GM20431 (cell line): Measurements from ENCODE around the gene XKR7.

Experiments
- in situ Hi-C: fragments of 300-500 bp; cut with MseI, MboI; formaldehyde crosslinking; loops from one replicate; pipeline ENCODE4 v1.15.0; 2020; ENCODE audit warnings: low sequenced_read_pairs; ENCODE audit not compliant: unreplicated experiment

The XKR7 gene

GRCh38 chr20:31939661-31940060 lies 28.3 kb upstream of the XKR7 start:
- in situ Hi-C loops, result no loop called here

GRCh38 chr20:31943052-31943471 lies 24.9 kb upstream of the XKR7 start:
- in situ Hi-C loops, result no loop called here

GRCh38 chr20:31945319-31945718 lies 22.6 kb upstream of the XKR7 start:
- in situ Hi-C loops, result no loop called here

DNA sequence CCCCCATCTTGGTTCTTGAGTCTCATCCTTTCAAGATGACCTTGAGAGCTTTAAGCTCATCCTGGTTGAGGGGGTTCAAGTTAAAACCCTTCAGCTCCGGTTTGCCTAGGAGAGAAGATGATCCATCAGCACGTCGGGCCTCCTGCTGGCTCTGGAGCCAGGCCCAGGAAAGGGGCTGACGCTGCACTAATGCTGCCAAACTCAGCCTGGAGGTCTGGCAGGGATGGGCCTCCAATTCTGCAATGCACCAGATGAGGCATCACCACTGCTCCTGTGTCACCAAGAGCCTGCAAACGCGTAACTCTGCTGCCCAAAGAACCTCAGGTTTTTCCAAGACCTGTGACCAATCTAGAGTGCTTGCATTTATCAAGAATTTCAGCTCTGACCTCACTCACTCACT lies 22.2 kb upstream of the XKR7 start:
- in situ Hi-C loops, result no loop called here

DNA sequence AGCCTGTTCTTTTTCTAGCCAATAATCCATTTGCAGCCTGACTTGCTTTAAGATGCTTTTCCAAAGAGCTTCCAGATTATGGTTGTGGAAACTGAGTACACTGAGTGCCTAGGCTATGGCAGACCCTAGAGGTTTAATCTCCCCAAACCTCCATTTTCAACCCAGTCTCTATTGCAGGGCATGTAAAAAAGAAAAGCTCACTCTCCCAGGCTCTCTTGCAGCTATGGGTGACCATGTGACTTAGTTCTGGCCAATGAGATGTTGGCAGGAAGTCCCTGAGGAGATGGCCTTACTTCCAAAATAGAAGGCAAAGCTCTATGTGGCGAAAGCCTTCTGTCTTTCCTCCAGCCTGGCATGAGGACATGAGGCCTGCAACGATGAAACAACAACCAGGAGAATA lies 19.9 kb upstream of the XKR7 start:
- in situ Hi-C loops, result no loop called here

DNA sequence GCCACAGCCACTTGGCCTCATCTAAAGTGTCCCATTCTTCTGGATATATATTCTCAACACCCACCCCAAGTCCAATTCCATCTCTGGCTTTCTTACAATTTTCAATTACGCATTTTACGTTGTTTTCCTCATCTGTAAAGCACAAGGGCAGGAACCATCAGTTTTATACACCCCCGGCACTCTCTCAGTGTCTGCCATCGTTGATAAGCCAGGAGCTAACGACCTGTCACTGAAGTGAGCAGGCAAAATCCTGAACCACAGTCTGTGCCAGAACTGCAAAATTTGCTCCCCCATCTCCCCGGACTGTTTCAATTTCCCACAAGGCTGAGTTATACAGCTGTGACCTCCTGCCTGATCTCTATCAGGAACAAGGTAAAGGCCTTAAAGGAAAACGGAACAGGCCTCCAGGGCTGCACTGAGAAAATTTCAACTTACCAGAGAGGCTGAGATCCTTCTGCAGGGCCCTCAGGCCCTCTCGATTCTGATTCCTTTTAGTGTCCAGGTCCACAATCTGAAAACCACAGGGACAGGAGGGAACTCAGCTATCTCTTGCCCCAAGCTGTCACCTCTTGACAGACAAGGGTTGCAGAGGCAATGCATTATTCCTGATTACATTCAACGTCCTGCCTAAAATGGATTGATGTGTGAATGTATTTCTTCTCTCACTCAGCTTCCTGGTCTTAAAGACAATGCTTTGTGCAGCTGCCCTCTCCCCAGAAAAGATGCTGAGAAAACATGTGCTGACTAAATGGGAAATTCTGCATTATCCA lies 17.9 kb upstream of the XKR7 start:
- in situ Hi-C loops, result no loop called here

GRCh38 chr20:31951203-31951529 lies 16.8 kb upstream of the XKR7 start:
- in situ Hi-C loops, result no loop called here

DNA sequence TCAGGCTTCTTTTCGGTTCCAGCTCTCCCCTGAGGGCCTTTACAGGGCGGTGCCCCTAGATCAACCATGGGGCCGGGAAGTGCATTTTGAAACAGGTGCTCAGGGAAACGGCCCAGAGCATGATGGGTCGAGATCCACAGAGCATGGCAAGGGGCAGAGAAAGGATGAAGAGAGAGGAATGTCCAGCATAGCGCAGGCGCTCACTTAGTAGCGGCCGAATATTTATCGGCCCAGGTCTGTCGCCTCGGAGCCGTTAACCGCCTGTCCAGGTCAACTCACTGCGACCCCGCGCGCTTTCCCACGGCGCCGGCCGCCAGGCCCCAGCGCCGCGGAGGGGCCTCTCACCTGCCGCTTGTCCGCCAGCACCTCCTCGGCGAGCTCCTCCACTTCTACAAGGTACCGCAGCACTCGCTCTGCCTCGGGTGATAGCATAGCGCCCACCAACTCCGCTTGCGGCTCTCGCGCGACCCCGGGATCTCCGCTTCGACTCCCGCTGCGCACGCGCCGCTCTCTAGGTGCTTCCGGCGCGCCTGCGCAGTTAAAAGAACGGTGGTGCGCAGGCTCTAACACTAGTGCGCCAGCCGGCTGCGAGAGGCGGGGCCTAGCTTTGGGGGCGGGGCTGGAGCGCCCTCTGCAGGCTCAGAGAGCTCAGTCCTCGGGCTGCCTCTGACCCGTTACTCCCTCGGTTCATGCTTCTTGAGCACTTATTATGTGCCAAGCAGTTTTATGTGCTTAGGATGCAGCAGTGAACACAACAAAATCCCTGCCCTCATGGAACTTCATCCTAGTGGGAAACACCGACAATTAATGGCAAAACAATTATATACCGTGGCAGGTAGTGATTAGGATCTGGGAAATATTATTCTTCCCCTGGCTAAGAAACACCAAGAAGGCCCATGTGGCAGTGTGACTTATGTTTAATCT lies 16.2 kb upstream of the XKR7 start, which contains the start of gene PDRG1:
TSS of gene PDRG1 (minus strand) at position 517 of the 924 bp plus-strand sequence. CDS start at position 432, 85 bp downstream.
- in situ Hi-C loops, result no loop called here

DNA sequence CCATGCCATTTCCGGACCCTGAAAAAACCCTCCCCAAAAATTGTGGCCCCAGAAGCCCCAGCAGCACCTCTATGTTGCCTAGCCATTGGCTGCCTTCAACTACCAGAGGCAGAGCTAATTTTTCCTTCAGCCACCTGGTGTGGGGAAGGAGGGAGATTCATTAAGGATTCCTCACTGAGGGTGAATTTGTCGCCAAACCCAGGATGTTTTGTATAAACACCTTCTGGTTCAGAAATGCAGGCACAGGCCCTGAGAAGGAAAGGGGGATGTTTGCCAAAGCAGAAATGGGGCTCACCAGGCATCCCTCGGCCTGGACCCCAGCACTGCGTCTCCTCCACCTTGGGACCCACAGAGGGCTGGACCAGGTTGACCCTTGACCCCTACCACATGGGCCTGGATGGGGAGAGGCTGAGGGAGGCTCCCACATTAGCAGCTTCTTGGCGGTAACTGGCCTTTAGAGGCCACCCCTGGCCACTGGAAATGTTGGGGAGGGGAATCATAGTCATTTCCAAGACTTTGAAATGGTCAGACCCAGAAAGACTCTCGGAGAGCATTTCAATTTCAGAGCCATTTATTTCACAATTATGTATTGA lies 14.3 kb upstream of the XKR7 start:
- in situ Hi-C loops, result no loop called here

- in situ Hi-C loops, result no loop called here
These were observed 13.5 kb upstream of the XKR7 start for GRCh38 chr20:31954500-31954899.

DNA sequence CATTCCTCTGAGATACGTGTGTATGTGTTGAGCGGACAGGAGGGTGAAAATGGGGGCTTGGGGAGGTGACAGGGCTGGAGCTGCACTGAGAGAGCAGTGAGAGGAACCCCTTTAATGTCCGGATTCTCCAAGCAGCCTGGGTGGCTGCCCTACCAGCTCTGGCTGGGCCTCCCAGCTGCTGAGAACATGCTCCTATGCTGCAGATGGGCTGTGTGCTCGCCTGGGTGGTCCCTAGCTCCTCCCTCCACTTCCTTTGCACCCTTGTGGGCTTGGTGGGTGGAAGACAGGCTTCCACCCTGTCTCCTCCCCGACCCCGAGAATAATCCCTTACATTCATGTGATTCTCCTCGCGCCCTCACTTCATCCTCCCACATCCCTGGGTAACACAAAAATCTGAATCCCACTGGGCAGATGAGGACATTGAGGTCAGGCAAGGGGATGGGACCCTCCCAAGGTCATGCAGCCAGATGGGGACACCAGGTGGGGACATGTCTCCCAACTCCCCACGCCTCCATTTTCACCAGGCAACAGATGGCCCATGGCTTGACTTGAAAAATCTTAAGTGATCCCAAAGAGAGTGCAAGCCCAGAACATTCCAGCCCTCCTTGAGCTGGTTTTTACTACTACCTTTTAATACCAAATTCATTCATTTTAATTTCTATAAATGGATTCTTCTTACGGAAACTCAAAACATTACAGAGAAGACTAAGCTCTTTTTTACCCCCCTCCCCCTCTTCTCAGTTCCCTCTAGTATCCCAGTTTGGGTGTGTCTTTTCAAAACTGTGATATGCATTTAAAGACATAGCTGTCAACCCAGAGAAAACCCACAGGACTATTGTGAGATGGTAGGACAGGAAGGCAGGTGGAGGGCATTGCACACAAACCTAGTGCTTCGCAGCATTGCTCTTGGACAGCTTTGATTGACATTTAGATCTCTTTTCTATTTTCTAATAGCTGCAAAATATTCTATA lies 11.1 kb upstream of the XKR7 start:
- in situ Hi-C loops, result no loop called here

DNA sequence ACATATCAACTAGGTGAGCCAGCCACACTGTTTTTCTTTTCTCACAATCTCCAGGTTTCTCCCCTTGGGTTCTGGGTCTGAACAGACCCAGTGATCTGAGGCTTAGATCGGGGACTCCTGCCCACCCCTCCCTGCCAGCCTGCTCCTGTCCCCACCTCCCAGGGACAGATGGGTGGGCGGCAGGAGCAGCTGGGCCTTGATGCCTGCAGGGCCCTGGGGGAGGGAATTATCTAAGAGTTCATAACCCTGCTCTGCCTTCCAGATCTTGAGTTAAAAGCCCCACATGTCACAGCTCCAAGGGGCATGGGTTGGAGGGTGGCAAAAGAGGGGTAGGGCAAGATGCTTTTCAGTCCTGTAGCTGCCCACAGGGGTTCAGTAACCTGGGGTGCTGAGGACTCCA lies 5.2 kb upstream of the XKR7 start:
- in situ Hi-C loops, result no loop called here

GRCh38 chr20:31963889-31964288 lies 4.1 kb upstream of the XKR7 start:
- in situ Hi-C loops, result no loop called here

DNA sequence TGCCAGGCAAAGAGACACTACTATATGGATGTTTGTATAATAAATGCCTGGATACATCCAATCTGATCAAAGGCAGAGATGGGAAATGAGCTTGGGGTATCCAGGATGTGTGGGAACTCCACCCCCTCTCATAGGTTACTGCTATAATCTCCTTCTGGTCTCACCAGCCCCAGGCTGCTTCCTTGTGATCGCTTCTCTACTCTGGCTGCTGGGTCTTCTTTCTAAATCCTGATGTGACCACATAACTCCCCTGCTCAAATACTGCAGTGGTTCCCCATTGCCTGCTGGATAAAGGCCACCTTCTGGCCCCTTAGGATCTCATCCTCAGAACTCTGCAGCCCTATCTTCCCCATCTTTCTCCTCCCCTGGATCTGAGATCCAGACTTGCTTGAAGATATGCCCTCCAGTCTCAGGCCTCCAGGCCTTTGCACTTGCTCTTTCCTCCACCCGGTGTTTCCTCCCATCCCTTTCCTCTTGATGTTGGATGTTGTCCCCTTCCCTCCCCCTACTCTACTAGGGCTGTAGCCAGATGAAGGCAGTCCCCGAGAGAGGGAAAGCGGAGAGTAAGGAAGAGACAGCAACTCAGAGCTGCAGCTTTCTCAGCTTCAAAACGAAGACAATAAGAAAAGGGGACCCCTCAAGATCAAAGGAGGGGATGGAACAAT lies 828 bp upstream of the XKR7 start:
- in situ Hi-C loops, result no loop called here

DNA sequence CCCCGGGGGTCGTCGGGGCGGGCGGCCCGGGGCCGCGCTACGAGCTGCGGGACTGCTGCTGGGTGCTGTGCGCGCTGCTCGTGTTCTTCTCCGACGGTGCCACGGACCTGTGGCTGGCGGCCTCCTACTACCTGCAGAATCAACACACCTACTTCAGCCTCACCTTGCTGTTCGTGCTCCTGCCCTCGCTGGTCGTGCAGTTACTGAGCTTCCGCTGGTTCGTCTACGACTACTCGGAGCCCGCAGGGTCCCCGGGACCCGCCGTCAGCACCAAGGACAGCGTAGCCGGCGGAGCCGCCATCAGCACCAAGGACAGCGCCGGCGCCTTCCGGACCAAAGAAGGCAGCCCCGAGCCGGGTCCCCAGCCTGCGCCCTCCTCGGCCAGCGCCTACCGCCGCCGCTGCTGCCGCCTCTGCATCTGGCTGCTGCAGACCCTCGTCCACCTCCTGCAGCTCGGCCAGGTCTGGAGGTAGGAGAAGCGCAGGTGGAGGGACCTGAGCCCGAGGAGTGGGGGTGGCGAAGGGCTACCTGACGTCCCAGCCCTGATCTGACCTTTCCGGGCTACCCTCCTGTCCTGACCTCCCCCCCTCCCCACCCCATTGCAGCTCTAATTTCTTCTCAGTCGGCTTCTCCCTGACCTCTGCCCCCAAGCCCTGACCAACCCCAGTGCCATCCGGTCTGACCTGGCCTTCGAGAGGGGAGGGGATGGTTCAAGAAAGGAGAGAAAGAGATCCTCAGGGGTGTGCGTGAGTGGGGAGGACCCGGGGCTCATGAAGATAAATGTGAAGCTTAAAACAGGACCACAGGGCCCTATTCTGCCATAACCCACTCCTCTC lies 558 bp downstream of the XKR7 start:
- in situ Hi-C loops, result no loop called here

DNA sequence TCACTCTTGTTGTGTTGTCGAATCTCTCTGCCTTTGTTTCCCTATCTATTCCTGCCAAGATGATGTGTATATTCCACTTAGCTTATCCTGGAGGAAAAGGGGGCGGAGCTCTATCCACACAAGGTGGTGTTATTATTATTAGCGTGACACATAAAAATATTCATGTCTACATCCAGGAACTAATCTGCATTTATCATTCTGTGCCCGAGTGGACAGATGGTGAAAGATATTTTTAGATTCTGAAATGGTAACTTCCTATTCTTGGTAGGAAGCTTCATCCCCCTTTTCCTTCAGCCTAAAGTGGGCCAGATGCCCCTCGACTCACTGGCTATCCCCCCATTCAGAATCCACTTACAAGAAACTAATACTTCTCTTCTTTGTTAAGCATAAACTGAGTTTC lies 2.0 kb downstream of the XKR7 start:
- in situ Hi-C loops, result no loop called here

DNA sequence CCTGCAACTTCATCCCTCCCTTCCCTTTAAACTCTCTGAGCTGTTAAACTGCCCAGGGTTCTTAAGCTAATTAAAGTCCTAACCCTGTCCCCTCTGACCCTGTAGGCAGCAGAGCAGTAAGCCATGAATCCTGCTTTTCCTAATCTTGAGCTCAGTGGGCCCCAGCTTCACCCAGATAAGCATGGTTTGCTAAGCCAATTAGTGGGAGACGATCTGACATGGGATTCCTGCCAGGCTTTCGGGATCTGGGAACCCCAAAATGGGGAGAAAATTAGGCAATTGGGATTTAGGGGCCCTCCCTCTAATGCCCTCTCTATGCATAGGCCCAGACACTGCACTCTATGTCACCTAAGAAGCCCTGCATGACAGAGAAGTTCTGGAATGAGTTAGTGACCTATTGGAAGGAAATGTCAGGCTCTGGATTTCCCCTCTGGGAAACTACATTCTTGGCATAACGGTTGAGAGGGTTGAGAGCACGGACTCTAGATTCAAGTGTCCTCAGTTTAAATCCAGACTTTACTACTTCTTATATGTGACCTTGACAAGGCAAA lies 4.6 kb downstream of the XKR7 start:
- in situ Hi-C loops, result no loop called here

DNA sequence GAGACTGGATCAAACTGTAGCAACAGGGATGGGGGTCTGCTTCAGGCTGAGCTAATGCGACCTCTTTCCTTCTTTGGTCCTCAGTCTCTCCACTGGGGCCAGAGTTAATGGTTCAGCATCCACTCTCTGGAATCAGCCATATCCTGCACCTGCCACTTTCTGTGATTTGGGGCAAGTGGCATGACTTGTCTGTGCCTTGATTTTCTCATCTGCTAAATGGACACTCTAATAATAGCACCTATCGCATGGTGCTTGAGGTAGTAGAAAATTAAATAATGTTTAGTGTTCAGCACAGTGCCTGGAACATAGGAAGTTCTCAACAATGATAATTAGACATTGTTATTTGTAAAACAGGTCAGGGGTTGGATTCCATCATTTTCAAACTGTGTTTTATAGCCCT lies 6.3 kb downstream of the XKR7 start:
- in situ Hi-C loops, result no loop called here
